K562 (cell line): ENCODE results near the gene PCAT6. TPM values are rescaled to one million over a fixed set of nuclear protein-coding genes. Genes with fewer than 3 reads are reported as not detected.

Experiments used
- ATAC-seq: fragments of 200-7000 bp; cut with Tn5 transposase; 3 replicates; pipeline ENCODE4 v1.9.1; 2020; ENCODE audit warnings: moderate library complexity
- BruUV-seq: library from RNA; stranded (reverse); fragments of 400-500 nt; replicated peaks from 2 replicates; lab custom pipeline; 2021; lab: Mats Ljungman, UMichigan
- CTCF ChIA-PET: fragments of 300-600 bp; formaldehyde crosslinking; extraction: SDS; loops from one replicate; lab custom pipeline; 2021; ENCODE audit warnings: low intra/inter-chr PET ratio; lab: Yijun Ruan, JAX
- POLR2A ChIA-PET: fragments of 300-600, 350-650 bp; sonication (Branson Sonifier 250); formaldehyde crosslinking; extraction: SDS; loops from one replicate; lab custom pipeline; 2021; ENCODE audit warnings: antibody characterized with exemption, inconsistent platforms; lab: Yijun Ruan, JAX
- DNase-seq, 4 experiments: peaks; one replicate each; pipeline versions ENCODE4 v3.0.0 to v3.0.0-alpha.2; 2011 to 2018; ENCODE audit warnings: low spot score in 3 of 4, mixed read lengths in 3 of 4; ENCODE audit errors: extremely low read depth in 1 of 4
- FAIRE-seq: peaks from 2 replicates; lab custom pipeline; 2011; peaks lifted over from hg19 to GRCh38; lab: Jason Lieb, UNC
- H2AFZ ChIP-seq: 2 replicates; pipeline ENCODE4 v1.6.0; 2011; ENCODE audit warnings: low read depth, low read length, control low read depth, inconsistent platforms
- H3K27ac ChIP-seq: fragments of 200-600 bp; 3 replicates; pipeline ENCODE4 v1.8.0; 2011; ENCODE audit warnings: low read depth, mild to moderate bottlenecking, control low read depth, inconsistent platforms, low read length, moderate library complexity, mixed read lengths; ENCODE audit errors: extremely low read depth
- H3K27me3 ChIP-seq, 2 experiments: fragments of 300-600 bp in 1 of 2; 2 replicates in 1 of 2; 3 replicates in 1 of 2; pipeline versions ENCODE4 v1.6.0 to v1.8.0; 2011; ENCODE audit warnings: inconsistent platforms in 2 of 2, low read length in 2 of 2, mild to moderate bottlenecking in 1 of 2, mixed read lengths in 1 of 2, moderate library complexity in 1 of 2; ENCODE audit not compliant: control insufficient read depth in 2 of 2, insufficient read depth in 2 of 2
- H3K36me3 ChIP-seq: fragments of 300-600 bp; 3 replicates; pipeline ENCODE4 v1.8.0; 2011; ENCODE audit warnings: mild to moderate bottlenecking, low read length, inconsistent platforms; ENCODE audit not compliant: control insufficient read depth, insufficient read depth
- H3K4me1 ChIP-seq, 2 experiments: fragments of 200-600 bp in 1 of 2; replicated peaks in 1 of 2; 2 replicates in 1 of 2; 3 replicates in 1 of 2; pipeline versions ENCODE4 v1.5.1 to v1.8.0; 2011; ENCODE audit warnings: inconsistent platforms in 2 of 2, low read length in 2 of 2, mild to moderate bottlenecking in 1 of 2, mixed read lengths in 1 of 2, moderate library complexity in 1 of 2; ENCODE audit not compliant: control insufficient read depth in 2 of 2, insufficient read depth in 2 of 2
- H3K4me2 ChIP-seq: 2 replicates; pipeline ENCODE4 v1.6.1; 2011; ENCODE audit warnings: low read length, control low read depth, inconsistent platforms, mixed read lengths; ENCODE audit not compliant: insufficient read depth
- H3K4me3 ChIP-seq: fragments of 200-600 bp; sonication (generic), shearing (Covaris generic); 2 replicates; pipeline ENCODE4 v1.5.1; 2016; ENCODE audit warnings: control low read depth, inconsistent platforms
- H3K79me2 ChIP-seq: fragments of 200-600 bp; 3 replicates; pipeline ENCODE4 v1.8.0; 2011; ENCODE audit warnings: low read length, inconsistent platforms; ENCODE audit not compliant: control insufficient read depth, insufficient read depth
- H3K9ac ChIP-seq, 2 experiments: 2 replicates each; pipeline versions ENCODE4 v1.6.0 to v1.6.1; 2011; ENCODE audit warnings: low read depth in 2 of 2, low read length in 2 of 2, control low read depth in 1 of 2, inconsistent platforms in 1 of 2, mild to moderate bottlenecking in 1 of 2, mixed read lengths in 1 of 2; ENCODE audit not compliant: insufficient read depth in 1 of 2
- H3K9me1 ChIP-seq: one replicate; pipeline ENCODE4 v1.6.0; 2011; ENCODE audit warnings: inconsistent platforms, mild to moderate bottlenecking, low read length, moderate library complexity; ENCODE audit not compliant: control insufficient read depth, insufficient read depth
- H3K9me3 ChIP-seq: replicated peaks from 2 replicates; pipeline ENCODE4 v1.5.1; 2011; ENCODE audit warnings: low read depth, low read length, inconsistent platforms; ENCODE audit not compliant: control insufficient read depth, insufficient read depth
- H4K20me1 ChIP-seq: replicated peaks from 2 replicates; pipeline ENCODE4 v1.6.1; 2011; ENCODE audit warnings: low read length, inconsistent platforms, mixed read lengths; ENCODE audit not compliant: control insufficient read depth, insufficient read depth
- CBX1 ChIP-seq: sonication (generic); IDR thresholded peaks from 2 replicates; pipeline ENCODE4 v1.6.1; 2016; ENCODE audit warnings: antibody characterized with exemption, low read depth, mild to moderate bottlenecking
- COPS2 ChIP-seq: fragments of 450-650 bp; conservative IDR thresholded peaks from 2 replicates; pipeline ENCODE4 v1.6.1; 2016; ENCODE audit warnings: mild to moderate bottlenecking, moderate library complexity
- ETV6 ChIP-seq, 3 experiments: fragments of 150-350 bp in 1 of 3; sonication (generic) in 1 of 3; formaldehyde crosslinking in 1 of 3; IDR thresholded peaks; 2 replicates each; pipeline versions ENCODE4 v1.6.1 to v1.8.0; 2014 to 2022; ENCODE audit warnings: borderline replicate concordance in 2 of 3, low read depth in 2 of 3, antibody characterized with exemption in 1 of 3, low read length in 1 of 3, mild to moderate bottlenecking in 1 of 3, missing genetic modification reagents in 1 of 3
- FOXA3 ChIP-seq, 2 experiments: fragments of 450-650 bp in 1 of 2; sonication (generic) in 1 of 2; formaldehyde crosslinking; IDR thresholded peaks in 1 of 2; conservative IDR thresholded peaks in 1 of 2; 2 replicates each; pipeline versions ENCODE4 v1.4.0 to v1.8.0; 2020 to 2022; ENCODE audit warnings: mild to moderate bottlenecking in 2 of 2, missing genetic modification reagents in 1 of 2
- FOXJ2 ChIP-seq: fragments of 200-800 bp; sonication (Bioruptor generic); IDR thresholded peaks from 2 replicates; pipeline ENCODE4 v1.6.1; 2016; ENCODE audit warnings: missing genetic modification characterization, missing compliant biosample characterization
- HDAC6 ChIP-seq: IDR thresholded peaks from 2 replicates; pipeline ENCODE4 v1.6.1; 2012; ENCODE audit warnings: low read depth, mild to moderate bottlenecking, control low read depth, inconsistent platforms, low read length, moderate library complexity
- HMGN3 ChIP-seq: IDR thresholded peaks from 2 replicates; pipeline ENCODE4 v1.6.1; 2011; ENCODE audit warnings: borderline replicate concordance, low read depth, mild to moderate bottlenecking, mixed read lengths, low read length; ENCODE audit not compliant: insufficient read length; ENCODE audit errors: extremely low read depth
- KLF13 ChIP-seq: fragments of 450-650 bp; IDR thresholded peaks from 2 replicates; pipeline ENCODE4 v1.6.1; 2016; ENCODE audit warnings: missing genetic modification characterization, low read depth, mild to moderate bottlenecking, missing compliant biosample characterization, moderate library complexity, borderline replicate concordance
- MCM3 ChIP-seq: fragments of 450-650 bp; IDR thresholded peaks from 2 replicates; pipeline ENCODE4 v1.6.1; 2016
- NFIC ChIP-seq: fragments of 450-650 bp; IDR thresholded peaks from 2 replicates; pipeline ENCODE4 v1.6.1; 2017; ENCODE audit warnings: mild to moderate bottlenecking, inconsistent platforms
- SETDB1 ChIP-seq: IDR thresholded peaks from one replicate; pipeline ENCODE4 v1.6.1; 2012; ENCODE audit warnings: low read length, control low read depth, inconsistent platforms
- SIN3A ChIP-seq, 2 experiments: fragments of 150-350 bp in 1 of 2; IDR thresholded peaks; 2 replicates each; pipeline ENCODE4 v1.6.1; 2011 to 2016; ENCODE audit warnings: borderline replicate concordance in 2 of 2, low read depth in 2 of 2, low read length in 2 of 2, mild to moderate bottlenecking in 2 of 2, moderate library complexity in 2 of 2; ENCODE audit not compliant: control insufficient read depth in 1 of 2
- SMAD1 ChIP-seq: fragments of 150-350 bp; IDR thresholded peaks from 2 replicates; pipeline ENCODE4 v1.6.1; 2014; ENCODE audit warnings: low read length, low read depth; ENCODE audit not compliant: partially characterized antibody
- TEAD1 ChIP-seq, 2 experiments: fragments of 450-650 bp in 1 of 2; sonication (generic) in 1 of 2; formaldehyde crosslinking; IDR thresholded peaks; 2 replicates each; pipeline versions ENCODE4 v1.4.0 to v1.8.0; 2020 to 2022; ENCODE audit warnings: mild to moderate bottlenecking in 2 of 2, missing genetic modification reagents in 1 of 2
- ZC3H8 ChIP-seq: fragments of 450-650 bp; IDR thresholded peaks from 2 replicates; pipeline ENCODE4 v1.6.1; 2017
- ZHX1 ChIP-seq: fragments of 150-350 bp; conservative IDR thresholded peaks from 2 replicates; pipeline ENCODE4 v1.6.1; 2014; ENCODE audit warnings: low read length
- WGBS: fragments of 100-300 bp; shearing (Covaris generic); methylation state at CpG from one replicate; pipeline ENCODE4 v1.1.6; 2016; ENCODE audit warnings: low coverage, mixed read lengths; ENCODE audit not compliant: insufficient coverage; ENCODE audit errors: missing lambda C conversion rate; 5-methylcytosine and 5-hydroxymethylcytosine counted together
- in situ Hi-C: fragments of 300-500 bp; cut with MboI; formaldehyde crosslinking; loops from 4 replicates; pipeline ENCODE4 v1.15.0; 2018; ENCODE audit warnings: inconsistent platforms, mixed read lengths
- intact Hi-C: fragments of 100-400 bp; cut with micrococcal nuclease; formaldehyde crosslinking; loops from 2 replicates; pipeline ENCODE4 v1.14.2; 2022
- polyA plus RNA-seq, 8 experiments: library from polyadenylated mRNA; depleted of rRNA in 4 of 8; stranded (reverse) in 5 of 8; unstranded in 3 of 8; fragments of >200 nt; fragmentation: Nextera tagmentation in 2 of 8; fragmentation: Illumina TruSeq in 1 of 8; extraction: Ambion mirVana in 2 of 8; extraction: Trizol in 1 of 8; gene quantifications; 2 replicates each; pipeline versions ENCODE4 v1.2.1 to v1.2.3, GENCODE V29; 2011 to 2014; ENCODE audit warnings: inconsistent platforms in 1 of 8, missing spikeins in 1 of 8
- total RNA-seq, 7 experiments: library from RNA; depleted of rRNA in 6 of 7; stranded (reverse); fragments of >200 nt in 6 of 7; fragmentation: Illumina TruSeq in 2 of 7; extraction: Trizol in 2 of 7; gene quantifications; 2 replicates each; pipeline versions ENCODE4 v1.2.1 to v1.2.3, GENCODE V29; 2011 to 2021; ENCODE audit warnings: low replicate concordance in 1 of 7
- TF ChIP-seq, protein P1 (sequence below): sonication (generic); formaldehyde crosslinking; IDR thresholded peaks from 2 replicates; pipeline ENCODE4 v1.9.0; 2022; ENCODE audit warnings: mild to moderate bottlenecking, missing genetic modification reagents
- TF ChIP-seq, protein P2 (sequence below): IDR thresholded peaks from 3 replicates; pipeline ENCODE4 v1.6.1; 2011; ENCODE audit warnings: borderline replicate concordance, mild to moderate bottlenecking; ENCODE audit not compliant: insufficient read length, insufficient read depth

PCAT6 gene
- total and polyA plus RNA-seq, 9 of the 15 experiments (the other 6 are each of a cell fraction or from before 2014, with no cell fraction given): 0.25 to 2.4 (median 0.54) TPM; not detected in 1

DNA sequence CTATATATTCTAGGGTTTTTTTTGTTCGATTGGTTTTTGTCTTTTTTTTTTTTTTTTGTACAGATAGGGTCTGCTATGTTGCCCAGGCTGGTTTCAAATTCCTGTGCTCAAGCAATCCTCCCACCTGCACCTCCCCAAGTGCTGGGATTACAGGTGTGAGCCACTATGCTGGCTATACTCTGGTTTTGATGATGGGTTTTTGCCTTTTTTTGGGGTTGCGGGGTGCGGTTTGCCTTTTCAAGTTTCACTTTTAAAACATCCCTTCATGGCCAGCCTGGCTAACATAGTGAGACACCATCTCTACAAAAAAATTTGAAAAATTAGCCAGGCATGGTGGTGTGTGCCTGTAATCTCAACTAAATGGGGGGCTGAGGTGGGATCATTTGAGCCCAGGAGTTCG, 12.5 kb upstream of the PCAT6 start:
- no peak for ATAC-seq
- TF ChIP-seq COPS2 (no peak), ZHX1 (no peak), HDAC6 (no peak), ZC3H8 (no peak), TEAD1 (CRISPR knock-in tag; IDR thresholded peaks at IDR 0.05) (no peak), ETV6 (IDR thresholded peaks at IDR 0.05; ENCODE audit: borderline replicate concordance in 1 of 2, low read depth in 2 of 2, low read length in 1 of 2) (no peak), ETV6 (CRISPR knock-in tag; IDR thresholded peaks at IDR 0.05; ENCODE audit: borderline replicate concordance) (no peak), SMAD1 (no peak), FOXA3 (CRISPR knock-in tag; conservative IDR thresholded peaks at IDR 0.05 in 1 of 2, IDR thresholded peaks at IDR 0.05 in 1 of 2) (no peak), SETDB1 (no peak), HMGN3 (no peak), SIN3A (IDR thresholded peaks at IDR 0.05; ENCODE audit: borderline replicate concordance in 2 of 2, control insufficient read depth in 1 of 2, low read depth in 2 of 2, low read length in 2 of 2) (no peak), MCM3 (no peak), KLF13 (tag) (no peak), FOXJ2 (tag) (no peak), NFIC (no peak), CBX1 (no peak)
- TF ChIP-seq, protein P1, sequence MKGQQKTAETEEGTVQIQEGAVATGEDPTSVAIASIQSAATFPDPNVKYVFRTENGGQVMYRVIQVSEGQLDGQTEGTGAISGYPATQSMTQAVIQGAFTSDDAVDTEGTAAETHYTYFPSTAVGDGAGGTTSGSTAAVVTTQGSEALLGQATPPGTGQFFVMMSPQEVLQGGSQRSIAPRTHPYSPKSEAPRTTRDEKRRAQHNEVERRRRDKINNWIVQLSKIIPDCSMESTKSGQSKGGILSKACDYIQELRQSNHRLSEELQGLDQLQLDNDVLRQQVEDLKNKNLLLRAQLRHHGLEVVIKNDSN (CRISPR knock-in tag): no peak
- TF ChIP-seq, protein P2, sequence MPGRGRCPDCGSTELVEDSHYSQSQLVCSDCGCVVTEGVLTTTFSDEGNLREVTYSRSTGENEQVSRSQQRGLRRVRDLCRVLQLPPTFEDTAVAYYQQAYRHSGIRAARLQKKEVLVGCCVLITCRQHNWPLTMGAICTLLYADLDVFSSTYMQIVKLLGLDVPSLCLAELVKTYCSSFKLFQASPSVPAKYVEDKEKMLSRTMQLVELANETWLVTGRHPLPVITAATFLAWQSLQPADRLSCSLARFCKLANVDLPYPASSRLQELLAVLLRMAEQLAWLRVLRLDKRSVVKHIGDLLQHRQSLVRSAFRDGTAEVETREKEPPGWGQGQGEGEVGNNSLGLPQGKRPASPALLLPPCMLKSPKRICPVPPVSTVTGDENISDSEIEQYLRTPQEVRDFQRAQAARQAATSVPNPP: no peak
- Histone ChIP-seq H3K27ac (no peak overlapping the region), H3K9me3 (no peaks in the 10 kb centered on the region), H3K4me1 (peaks cover 15 to 18% of the 10 kb centered on the region in 2 experiments; a peak in 3 of 5 replicates), H3K4me3 (no peak overlapping the region), H3K79me2 (peaks cover 94% of the 10 kb centered on the region), H3K27me3 (no peaks in the 10 kb centered on the region), H3K9ac (peak overlapping the region in 1 of 2 experiments; percentile 2; a peak in 1 of 4 replicates), H4K20me1 (peaks cover 25% of the 10 kb centered on the region), H3K36me3 (peaks cover 19% of the 10 kb centered on the region; the same call in 2 of the 3 replicates), H3K9me1 (peaks cover 14% of the 10 kb centered on the region), H3K4me2 (no peak overlapping the region), H2AFZ (no peak overlapping the region)
- CTCF ChIA-PET: no interaction called here
- BruUV-seq: no TSS peak
- FAIRE-seq: no peak
- DNase-seq: no peak
- intact Hi-C loops: no loop called here
- 90% methylated on average over 4 of the region's 4 CpGs for WGBS
- in situ Hi-C loops: no loop called here
- POLR2A ChIA-PET: interaction anchor here (0.6 to 1.0 kb wide), 2 partner anchors 17 to 245 kb away, joined by 4 read pairs; no protein-coding TSS in a partner anchor
